Epithelial cell of esophagus (primary cell): Measurements from ENCODE around the gene IQGAP1.

Experiments
- DNase-seq: peaks from one replicate; pipeline ENCODE4 v3.0.0; 2010; ENCODE audit warnings: low read depth
- H3K4me3 ChIP-seq: 2 replicates; pipeline ENCODE4 v1.5.1; 2011; ENCODE audit warnings: mild to moderate bottlenecking, low read length, control low read depth
- TF ChIP-seq, protein P1 (sequence below): IDR thresholded peaks from 2 replicates; pipeline ENCODE4 v1.5.1; 2011; ENCODE audit warnings: low read depth, mild to moderate bottlenecking, low read length, control low read depth, inconsistent platforms; ENCODE audit not compliant: insufficient read depth; ENCODE audit errors: missing control alignments

IQGAP1 gene

DNA sequence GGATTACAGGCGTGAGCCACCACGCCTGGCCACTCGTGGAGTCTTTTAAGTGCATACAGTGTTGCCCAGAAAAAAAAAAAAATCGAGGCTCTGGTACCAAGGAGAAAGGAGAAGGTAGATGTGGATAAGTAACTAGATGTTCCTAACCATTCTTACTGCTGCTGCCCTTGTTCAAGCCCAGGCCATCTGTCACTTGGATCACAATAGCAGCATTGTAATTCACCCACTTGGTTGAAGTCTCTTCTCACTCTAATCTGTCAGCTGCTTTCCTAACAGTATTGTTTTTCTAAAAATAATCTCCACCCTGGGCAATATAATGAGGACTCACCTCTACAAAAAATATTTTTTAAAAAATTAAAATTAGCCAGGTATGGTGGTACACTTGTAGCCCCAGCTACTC, 83.7 kb downstream of the IQGAP1 start:
- H3K4me3 ChIP-seq, result no peak overlapping the region
- TF ChIP-seq, protein P1, sequence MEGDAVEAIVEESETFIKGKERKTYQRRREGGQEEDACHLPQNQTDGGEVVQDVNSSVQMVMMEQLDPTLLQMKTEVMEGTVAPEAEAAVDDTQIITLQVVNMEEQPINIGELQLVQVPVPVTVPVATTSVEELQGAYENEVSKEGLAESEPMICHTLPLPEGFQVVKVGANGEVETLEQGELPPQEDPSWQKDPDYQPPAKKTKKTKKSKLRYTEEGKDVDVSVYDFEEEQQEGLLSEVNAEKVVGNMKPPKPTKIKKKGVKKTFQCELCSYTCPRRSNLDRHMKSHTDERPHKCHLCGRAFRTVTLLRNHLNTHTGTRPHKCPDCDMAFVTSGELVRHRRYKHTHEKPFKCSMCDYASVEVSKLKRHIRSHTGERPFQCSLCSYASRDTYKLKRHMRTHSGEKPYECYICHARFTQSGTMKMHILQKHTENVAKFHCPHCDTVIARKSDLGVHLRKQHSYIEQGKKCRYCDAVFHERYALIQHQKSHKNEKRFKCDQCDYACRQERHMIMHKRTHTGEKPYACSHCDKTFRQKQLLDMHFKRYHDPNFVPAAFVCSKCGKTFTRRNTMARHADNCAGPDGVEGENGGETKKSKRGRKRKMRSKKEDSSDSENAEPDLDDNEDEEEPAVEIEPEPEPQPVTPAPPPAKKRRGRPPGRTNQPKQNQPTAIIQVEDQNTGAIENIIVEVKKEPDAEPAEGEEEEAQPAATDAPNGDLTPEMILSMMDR, result no peak
- DNase-seq, result no peak

DNA sequence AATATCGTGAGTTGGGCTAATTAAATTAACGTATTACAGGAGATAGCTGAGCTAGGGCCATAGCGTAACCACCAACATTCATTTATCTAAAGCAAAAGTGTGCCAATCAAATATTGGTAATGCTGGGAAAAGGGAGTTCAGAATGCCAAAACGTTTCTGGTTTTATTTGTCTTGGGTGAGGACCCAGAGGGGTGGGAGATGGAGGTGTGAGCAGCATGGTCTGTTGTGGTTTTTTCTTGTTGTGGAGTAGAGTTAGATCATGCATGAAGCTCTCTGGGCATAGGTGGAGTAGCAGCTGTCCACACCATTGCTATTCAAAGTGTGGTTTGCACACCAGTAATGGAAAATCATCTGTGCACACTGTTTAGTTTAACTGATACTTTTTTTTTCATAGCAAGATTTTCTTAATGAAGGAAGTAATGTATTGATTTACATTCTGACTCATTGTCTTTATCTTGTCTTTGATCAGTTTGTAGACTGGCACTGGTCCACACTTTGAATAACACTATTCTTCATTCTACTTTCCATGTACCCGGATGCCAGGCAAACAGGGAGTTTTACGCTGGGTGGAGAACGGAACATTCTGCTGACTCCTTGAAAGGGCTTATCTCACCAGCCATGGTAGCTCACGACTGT, 90.9 kb downstream of the IQGAP1 start:
- TF ChIP-seq, protein P1, result no peak
- DNase-seq, result no peak
- H3K4me3 ChIP-seq, result no peak overlapping the region

DNA sequence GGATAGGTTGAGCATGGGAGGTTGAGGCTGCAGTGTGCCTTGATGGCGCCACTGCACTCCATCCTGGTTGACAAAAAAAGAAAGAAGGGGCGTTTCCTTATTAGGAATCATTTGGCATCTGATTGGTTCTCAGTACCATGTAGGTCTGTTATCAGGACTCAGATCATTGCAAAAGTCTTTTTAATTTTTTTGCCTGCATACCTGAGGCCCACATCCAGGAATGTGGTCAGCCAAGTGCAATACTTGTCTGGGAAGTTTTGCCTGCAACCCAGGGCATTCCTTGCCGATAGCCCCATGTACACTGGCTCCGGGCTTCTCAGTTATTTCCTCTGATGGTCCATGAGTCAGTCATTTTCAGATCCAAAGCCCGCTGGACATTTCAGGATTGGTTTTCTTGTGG, 91.6 kb downstream of the IQGAP1 start:
- H3K4me3 ChIP-seq, result no peak overlapping the region
- peak; percentile 80 for DNase-seq
- TF ChIP-seq, protein P1, result no peak

DNA sequence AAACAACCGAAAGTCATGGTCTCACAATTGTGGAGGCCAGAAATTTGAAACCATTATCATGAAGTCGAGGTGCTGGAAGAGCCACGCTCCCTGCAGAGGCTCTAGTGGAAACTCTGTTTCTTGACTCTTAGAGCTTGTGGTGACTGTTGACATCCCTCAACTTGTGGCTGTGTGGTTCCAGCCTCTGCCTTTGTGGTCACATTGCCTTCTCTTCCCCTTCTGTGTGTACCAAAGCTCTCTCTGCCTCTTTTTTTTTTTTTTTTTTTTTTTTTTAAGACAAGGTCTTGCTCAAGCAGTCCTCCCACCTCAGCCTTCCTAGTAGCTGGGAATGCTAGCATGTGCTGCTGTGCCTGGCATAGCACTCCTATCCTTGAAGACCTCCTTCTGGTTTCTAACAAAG, 93.0 kb downstream of the IQGAP1 start:
- DNase-seq, result no peak
- TF ChIP-seq, protein P1, result no peak
- H3K4me3 ChIP-seq, result no peak overlapping the region

DNA sequence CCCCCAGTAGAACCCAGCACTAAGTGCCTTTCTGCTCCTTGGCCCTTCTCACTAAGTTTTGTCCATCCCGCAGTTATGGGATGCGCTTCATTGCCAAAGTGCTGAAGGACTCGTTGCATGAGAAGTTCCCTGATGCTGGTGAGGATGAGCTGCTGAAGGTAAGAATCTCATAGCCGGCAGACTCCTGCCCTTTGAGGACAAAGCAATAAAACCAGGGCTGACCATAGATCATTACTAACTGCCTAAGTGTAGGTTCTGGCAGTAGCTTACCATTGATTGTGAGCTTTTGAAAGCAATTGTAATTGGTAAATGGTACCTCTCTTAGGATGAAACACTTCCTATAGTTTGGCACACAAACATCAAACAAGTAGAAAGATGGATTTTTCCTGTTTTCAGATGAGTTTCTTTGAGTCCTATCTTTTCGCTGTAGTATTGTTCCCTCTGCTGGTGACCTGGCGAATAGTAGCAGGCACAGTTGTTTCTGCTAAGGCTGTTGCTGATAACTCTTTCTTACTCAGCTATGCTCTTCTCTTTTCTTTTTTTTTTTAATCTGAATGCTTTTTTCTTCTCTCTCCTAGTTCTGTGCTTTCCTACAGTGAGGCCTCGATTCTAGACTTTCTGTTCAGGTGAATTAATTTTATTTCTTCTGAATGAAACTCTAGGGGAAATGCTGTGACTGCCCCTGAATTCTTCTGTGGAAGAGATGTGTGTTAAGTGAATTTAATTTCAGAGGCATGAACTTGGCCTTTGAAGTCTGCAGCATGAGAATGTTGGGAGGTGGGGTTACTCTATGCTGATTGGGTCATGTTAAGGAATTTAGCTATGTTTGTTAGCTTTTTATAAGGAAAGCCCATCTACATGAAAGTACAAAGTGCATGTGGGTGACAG, 94.3 kb downstream of the IQGAP1 start:
- no peak overlapping the region for H3K4me3 ChIP-seq
- TF ChIP-seq, protein P1, result peak; percentile 75
- peak; percentile 29 for DNase-seq

DNA sequence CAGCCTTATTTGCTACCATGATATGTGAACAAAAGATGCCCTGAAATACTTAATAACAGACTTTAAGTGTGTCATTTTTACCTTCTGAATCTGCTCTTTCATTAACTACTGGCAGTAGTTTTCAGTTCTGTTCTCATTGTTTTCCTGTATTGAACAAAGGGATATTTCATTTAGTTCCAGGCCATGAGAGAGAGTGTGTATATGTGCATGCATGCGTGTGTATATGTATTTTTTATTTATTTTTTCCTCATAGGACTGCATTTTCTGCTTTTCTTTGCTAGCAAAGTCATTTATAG, 94.9 kb downstream of the IQGAP1 start:
- TF ChIP-seq, protein P1, result no peak
- no peak for DNase-seq
- no peak overlapping the region for H3K4me3 ChIP-seq
